Hepatic stellate cell (primary cell): ENCODE results near the gene FCSK.
A peak's percentile ranks its signal among the peaks of the same experiment; 100 is the strongest.

Experiments
- DNase-seq: peaks from one replicate; pipeline ENCODE4 v3.0.0; 2011; ENCODE audit warnings: low spot score

FCSK gene

GRCh38 chr16:70480127-70481105 is 26.0 kb downstream of the FCSK start:
- no peak for DNase-seq

DNA sequence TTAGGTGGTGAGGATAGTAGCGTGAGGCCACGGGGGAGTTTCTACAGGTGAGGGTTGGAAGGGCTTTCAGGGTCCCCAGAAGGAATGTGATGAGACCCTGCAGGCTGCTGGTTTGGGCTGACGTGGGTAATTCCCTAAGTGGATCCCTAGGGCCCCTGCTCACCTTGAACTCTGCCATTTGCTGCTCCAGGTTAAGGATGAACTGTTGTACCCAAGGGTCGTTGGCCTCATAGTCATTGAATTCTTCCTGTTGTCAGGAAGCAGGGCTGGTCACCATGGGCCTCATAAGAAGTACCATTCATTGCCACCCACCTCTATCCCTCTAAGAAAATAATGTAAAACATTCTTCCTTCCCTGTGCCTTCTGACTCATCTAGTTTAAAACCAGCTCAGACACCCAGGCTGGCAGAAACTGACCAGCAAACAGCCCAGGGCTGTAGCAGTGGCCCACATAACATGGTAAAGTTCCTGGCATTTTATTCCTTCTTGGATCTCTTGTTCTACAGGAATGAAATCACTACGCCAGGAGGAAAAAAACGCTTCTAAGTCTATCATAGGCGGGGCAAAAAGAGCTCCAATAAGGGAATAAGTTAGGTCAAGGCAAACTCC is 27.6 kb downstream of the FCSK start:
- peak; percentile 71 for DNase-seq

GRCh38 chr16:70482624-70483023 is 28.2 kb downstream of the FCSK start:
- DNase-seq: no peak

DNA sequence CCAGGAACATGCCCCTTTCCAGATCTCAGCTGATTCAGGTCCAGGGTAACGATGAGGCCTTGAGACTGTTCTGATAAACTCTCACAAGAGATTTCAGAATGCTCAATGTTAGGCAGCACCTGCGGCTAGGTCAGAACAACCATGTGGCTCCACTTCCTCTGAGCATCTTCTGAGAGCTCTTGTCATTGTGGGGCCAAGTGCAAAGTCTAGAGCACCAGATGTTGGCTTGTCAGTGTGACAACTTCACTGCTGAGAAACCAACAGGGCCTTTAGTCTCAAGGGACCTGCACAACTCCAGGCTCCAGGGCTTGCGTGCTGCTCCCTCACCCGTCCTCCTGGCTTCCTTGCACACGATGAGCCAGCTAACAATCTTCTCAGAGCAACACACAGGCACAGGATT is 29.0 kb downstream of the FCSK start:
- DNase-seq: no peak

GRCh38 chr16:70484867-70485266 is 30.5 kb downstream of the FCSK start:
- DNase-seq: no peak

DNA sequence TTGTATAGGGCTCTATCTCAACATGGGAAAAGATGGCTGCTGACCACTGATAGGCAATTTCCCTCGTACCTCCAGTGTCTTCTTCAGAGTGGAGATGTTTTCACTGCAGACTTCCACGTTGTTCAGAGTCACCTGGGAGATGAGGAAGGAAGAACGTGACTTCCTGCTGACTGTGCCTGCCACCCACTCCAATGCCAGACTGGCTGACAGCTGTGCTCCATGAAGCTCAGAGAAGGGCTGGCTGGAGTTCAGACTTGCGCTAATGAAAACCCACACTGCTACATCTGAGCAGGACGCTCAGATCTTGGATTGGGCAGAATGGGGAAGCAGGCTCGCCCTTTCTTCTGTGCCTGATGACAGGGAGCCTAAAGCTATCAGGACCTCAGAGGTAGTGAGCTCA is 35.9 kb downstream of the FCSK start:
- no peak for DNase-seq

DNA sequence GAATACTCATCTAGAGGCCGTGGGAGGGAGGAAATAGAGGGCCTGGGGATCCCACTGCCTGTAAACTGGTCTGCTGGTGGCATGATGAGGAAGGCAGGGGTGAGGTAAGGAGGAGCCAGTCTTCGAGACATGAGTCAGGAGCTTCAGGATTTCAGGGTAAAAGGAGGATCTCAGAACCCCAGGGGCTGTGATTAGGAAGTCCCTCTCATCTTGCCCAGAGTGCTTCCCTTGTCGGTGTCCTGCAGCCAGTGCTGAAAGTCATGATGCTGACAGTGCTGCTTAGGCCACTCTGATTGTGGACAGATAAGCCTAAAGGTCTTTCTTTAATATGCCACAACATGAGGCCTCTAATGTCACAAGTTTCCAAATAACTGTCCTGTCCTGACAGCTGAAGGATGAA is 39.4 kb downstream of the FCSK start:
- DNase-seq: no peak

DNA sequence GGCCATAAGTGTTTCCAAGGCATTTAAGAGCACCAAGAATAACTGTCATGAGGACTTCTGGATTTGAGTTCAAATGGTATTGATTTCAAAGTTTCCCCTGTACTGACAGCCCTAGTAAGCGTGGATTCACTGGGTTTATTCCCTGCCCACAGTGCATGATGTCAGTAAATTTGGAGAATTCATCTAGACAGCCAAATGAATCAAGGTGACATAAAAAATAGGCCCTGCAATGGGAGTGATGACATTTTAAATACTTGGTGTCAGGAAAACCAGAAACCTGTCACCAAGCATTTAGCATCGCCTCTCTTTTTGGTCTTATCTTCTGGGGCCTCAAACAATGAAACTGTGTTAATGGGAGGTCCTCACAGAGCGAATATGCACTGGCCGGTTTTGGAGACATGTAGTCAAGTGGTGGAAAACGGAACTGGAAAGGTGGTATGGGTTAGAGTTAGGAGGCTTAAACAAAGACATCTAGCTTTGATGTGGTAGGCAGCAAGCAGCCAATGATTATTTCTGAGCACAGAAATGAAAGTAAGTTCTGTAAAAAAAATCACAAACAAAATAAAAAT is 39.9 kb downstream of the FCSK start:
- no peak for DNase-seq

GRCh38 chr16:70494777-70495176 is 40.4 kb downstream of the FCSK start:
- no peak for DNase-seq

DNA sequence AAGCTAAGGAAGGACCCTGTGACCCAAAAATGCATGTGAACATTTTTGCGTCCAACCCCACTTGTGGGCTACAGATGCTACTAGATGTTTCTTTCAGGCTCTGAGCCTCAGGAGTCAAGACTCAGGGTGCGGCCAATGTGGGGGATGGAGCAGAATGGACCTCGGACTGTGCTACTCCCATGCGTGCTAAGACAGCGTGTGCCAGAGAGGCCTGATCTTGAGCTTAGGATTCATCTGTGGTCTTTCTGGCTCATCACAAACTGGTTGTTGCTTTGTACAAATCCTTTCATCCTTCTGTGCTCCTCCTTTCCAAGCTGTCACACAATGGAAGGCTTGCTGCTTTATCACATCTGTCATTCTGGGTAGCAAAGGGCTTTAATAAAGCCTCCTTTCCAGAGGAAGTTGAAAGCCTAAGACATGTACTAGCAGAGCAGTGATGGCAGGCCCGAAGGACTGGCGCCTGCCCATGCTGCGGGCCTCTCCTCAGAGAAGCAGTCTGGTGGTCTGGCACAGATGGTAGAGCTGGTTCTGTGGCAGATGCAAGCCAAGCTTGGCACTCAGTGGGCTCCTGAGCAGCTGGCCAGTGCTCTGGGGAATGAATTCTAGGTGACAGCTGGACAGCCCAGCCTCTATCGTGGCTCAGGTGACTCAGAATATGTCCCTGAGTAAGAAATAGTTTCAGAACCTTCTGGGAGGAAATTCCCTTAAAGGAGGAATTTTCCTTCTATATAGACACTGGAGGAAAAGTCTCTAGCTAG is 41.2 kb downstream of the FCSK start:
- DNase-seq: no peak

- DNase-seq: no peak
These were observed 42.1 kb downstream of the FCSK start for GRCh38 chr16:70496513-70496912.

GRCh38 chr16:70508752-70509151 is 54.4 kb downstream of the FCSK start:
- no peak for DNase-seq

DNA sequence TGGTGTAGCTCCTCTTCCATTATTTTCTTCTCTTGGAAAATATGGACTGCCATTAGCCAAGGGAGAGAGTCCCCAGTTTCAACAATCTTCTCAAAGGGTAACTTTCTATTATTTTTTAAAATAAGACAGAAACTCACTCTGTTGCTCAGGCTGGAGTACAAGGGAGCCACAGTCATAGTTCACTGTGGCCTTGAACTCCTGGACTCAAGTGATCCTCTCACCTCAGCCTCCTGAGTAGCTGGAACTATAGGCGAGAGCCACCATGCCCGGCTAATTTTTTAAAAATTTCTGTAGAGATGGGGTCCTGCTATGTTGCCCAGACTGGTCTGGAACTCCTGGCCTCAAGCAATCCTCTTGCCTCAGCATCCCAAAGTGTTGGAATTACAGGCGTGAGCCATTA is 55.8 kb downstream of the FCSK start:
- DNase-seq: no peak

DNA sequence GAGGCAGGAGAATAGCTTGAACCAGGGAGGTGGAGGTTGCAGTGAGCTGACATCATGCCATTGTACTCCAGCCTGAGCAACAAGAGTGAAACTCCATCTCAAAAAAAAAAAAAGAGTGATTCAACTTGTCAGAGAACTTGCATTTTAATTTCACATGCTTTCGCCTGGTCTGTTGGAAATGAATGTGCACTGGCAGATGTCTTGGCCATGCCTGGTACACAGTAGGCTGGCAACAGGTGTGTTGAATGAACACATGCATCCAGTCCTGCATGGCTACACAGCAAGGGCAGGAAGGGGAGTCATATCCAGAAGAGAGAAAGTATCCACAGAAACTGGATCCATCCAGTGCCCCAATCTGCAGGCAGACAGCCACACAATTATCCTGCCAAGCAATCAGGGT is 57.4 kb downstream of the FCSK start:
- DNase-seq: no peak

GRCh38 chr16:70512456-70512855 is 58.1 kb downstream of the FCSK start:
- no peak for DNase-seq

DNA sequence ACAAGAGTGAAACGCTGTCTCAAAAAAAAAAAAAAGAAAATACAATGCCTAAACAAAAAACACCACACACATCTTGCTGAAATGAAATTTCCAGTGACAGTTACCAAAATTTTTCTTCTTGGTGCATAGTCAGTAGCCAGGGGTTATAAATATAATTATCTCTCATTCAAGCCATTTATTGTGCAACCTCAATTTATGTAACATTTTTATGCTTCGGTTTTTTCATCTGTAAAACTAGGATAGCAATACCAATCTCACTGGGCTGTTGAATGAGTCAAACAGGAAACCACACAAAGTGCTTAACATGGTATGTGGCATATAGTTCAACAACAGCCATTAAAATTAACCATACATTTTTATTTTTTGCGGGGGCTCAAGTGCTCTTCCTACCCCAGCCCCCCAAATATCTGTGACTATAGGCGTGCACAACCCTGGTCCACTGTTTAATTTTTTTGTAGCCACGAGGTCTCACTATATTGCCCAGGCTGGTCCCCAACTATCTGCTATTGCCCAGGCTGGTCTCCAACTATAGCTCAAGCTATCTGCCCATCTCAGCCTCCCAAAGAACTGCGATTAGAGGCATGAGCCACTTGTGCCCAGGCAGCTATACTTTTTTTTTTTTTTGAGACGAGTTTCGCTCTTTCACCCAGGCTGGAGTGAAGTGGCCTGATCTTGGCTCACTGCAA is 66.4 kb downstream of the FCSK start:
- DNase-seq: peak; percentile 56

DNA sequence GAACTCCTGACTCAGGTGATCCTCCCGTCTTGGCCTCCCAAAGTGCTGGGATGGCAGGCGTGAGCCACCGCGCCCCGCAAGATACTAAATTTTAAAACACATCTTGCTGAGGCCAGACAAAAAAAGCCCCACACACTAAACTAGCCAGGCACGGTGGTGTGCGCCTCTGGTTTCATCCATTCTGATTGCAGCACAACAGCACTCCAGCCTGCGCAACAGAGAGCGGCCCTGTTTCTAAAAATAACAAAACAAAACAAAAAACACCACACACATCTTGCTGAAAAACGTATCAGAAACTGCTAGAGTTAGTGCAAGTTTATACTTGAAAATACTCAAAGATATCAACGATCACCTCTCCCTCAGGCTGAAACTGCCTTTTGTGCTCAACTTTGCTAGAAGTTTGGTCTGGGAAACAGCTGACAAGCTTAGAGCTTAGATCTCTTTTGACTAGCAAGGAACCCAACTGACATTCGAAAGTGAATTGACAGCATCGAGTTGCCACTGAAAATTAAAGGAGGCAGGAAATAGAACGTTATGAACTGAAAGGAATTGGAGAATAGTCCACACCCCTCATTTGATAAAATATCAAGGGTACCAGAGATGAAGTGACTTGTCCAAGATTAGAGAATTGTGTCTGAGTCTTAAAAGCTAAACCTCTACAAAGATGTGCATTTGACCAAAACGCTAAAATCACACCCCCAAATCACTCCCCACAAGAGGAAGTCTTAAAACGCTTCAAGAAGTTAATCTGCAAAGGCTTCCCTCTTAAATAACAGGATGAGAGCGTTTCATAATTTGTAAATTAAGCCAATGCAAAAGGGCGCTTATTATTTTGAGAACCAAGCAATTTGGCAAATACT is 68.1 kb downstream of the FCSK start:
- no peak for DNase-seq

- peak; percentile 87 for DNase-seq
These were observed 68.8 kb downstream of the FCSK start, which contains the start of gene COG4 for GRCh38 chr16:70523076-70523742. TSS of gene COG4 (minus strand) at chr16:70523554. CDS start at chr16:70523543, 11 bp downstream.

DNA sequence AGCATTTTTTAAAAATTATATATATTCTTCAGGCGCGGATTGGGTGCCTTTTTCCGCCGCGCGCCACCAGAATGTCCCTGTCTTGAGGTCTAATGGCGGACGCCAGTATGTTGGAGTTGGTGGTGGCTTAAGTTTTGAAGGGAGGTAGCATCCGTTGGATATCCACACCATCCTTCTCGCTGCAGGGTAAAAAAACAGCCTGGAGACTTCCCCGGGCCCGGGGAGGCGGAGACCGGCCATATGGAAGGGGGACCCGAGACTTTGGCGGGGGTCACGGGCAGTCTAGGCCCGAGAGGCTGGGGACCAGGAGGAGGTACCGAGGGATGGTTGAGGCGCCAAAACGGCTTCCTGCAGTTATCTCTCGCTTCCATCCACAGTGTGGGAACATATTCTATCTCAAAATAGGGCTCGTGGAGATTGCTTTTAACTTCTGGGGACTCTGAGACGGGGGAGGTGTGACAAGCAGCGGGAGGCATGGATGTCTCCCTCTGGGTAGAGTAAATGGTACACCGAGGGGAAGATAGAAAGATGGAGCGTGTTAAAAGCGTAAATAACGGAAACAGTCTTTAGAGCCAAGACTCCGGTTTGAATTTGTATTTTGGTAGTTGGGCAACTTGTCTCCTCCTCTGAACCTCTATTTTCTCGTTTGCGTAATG is 69.5 kb downstream of the FCSK start, which contains the start of gene SF3B3:
SF3B3 (plus strand) TSS at position 74 of the 656 bp plus-strand sequence. CDS start 2,841 bp downstream, outside the sequence.
- DNase-seq: peak; percentile 60
